ENCODE data around the gene UCN2. TPM values are rescaled to one million over a fixed set of nuclear protein-coding genes. Genes with fewer than 3 reads are reported as not detected.

The UCN2 gene
- total and polyA plus RNA-seq, 3 donors from 2014 or later: 0.86 to 1.2 (median 0.87) TPM

- no peaks in the 10 kb centered on the region for H3K27me3 ChIP-seq
- TF ChIP-seq POLR2A (IDR thresholded peaks at IDR 0.05): no peak
- DNase-seq: peak; percentile 25
- no peaks in the 10 kb centered on the region for H3K36me3 ChIP-seq (ENCODE audit: low read depth, missing control alignments)
- H3K27ac ChIP-seq: no peak overlapping the region
- peaks cover 33% of the 10 kb centered on the region for H3K4me1 ChIP-seq
- intact Hi-C loops (cut with DNase I; ENCODE audit: low total_unique reads): no loop called here
- 47 to 60% methylated on average over 5 to 10 of the region's 10 CpGs for WGBS, 2 donors
- H3K9me3 ChIP-seq: no peaks in the 10 kb centered on the region
- no peak overlapping the region for H3K4me3 ChIP-seq
Observed at GRCh38 chr3:48595526-48596121, 32.0 kb upstream of the UCN2 start.

- no peaks in the 10 kb centered on the region for H3K36me3 ChIP-seq (ENCODE audit: low read depth, missing control alignments)
- H3K4me3 ChIP-seq: peak within 1 kb of the TSS; percentile 31 to 54
- DNase-seq: no peak
- 10% methylated on average over 35 of the region's 35 CpGs; no CpG with 5 or more reads in 1 of the 2 donors for WGBS, 2 donors
- intact Hi-C loops (cut with DNase I; ENCODE audit: low total_unique reads): no loop called here
- H3K27ac ChIP-seq: no peak within 1 kb of the TSS
- H3K27me3 ChIP-seq: no peaks in the 10 kb centered on the region
- peaks cover 33% of the 10 kb centered on the region for H3K4me1 ChIP-seq
- TF ChIP-seq POLR2A (IDR thresholded peaks at IDR 0.05): no peak
- TF ChIP-seq CTCF (IDR thresholded peaks at IDR 0.05): no peak
- no peaks in the 10 kb centered on the region for H3K9me3 ChIP-seq
Observed at GRCh38 chr3:48595075-48595525, 31.5 kb upstream of the UCN2 start, which contains the start of gene COL7A1. Gene COL7A1 (minus strand): TSS chr3:48595329. CDS start chr3:48595159, 170 bp downstream.

GRCh38 chr3:48594417-48595049 lies 31.0 kb upstream of the UCN2 start:
- 25 to 48% methylated on average over 21 to 39 of the region's 39 CpGs for WGBS, 2 donors
- no peak for DNase-seq
- intact Hi-C loops (cut with DNase I; ENCODE audit: low total_unique reads): no loop called here
- Histone ChIP-seq H3K9me3 (no peaks in the 10 kb centered on the region), H3K27ac (no peak overlapping the region), H3K4me3 (peak overlapping the region; percentile 31 to 54), H3K4me1 (peaks cover 31% of the 10 kb centered on the region), H3K27me3 (no peaks in the 10 kb centered on the region), H3K36me3 (ENCODE audit: low read depth, missing control alignments) (no peaks in the 10 kb centered on the region)
- no peak for TF ChIP-seq POLR2A (IDR thresholded peaks at IDR 0.05)
- no peak for TF ChIP-seq CTCF (IDR thresholded peaks at IDR 0.05)

GRCh38 chr3:48593337-48593736 lies 29.8 kb upstream of the UCN2 start:
- Histone ChIP-seq H3K27me3 (no peaks in the 10 kb centered on the region), H3K9me3 (no peaks in the 10 kb centered on the region), H3K4me3 (no peak overlapping the region), H3K36me3 (ENCODE audit: low read depth, missing control alignments) (no peaks in the 10 kb centered on the region), H3K27ac (no peak overlapping the region), H3K4me1 (peaks cover 21% of the 10 kb centered on the region)
- no peak for DNase-seq
- intact Hi-C loops (cut with DNase I; ENCODE audit: low total_unique reads): no loop called here
- WGBS, 2 donors: 93 to 96% methylated on average over 8 to 9 of the region's 9 CpGs
- no peak for TF ChIP-seq POLR2A (IDR thresholded peaks at IDR 0.05)
- TF ChIP-seq CTCF (IDR thresholded peaks at IDR 0.05): no peak

- 95 to 98% methylated on average over 11 to 21 of the region's 21 CpGs for WGBS, 2 donors
- H3K27me3 ChIP-seq: no peaks in the 10 kb centered on the region
- H3K27ac ChIP-seq: no peak overlapping the region
- peaks cover 15% of the 10 kb centered on the region for H3K4me1 ChIP-seq
- intact Hi-C loops (cut with DNase I; ENCODE audit: low total_unique reads): no loop called here
- H3K9me3 ChIP-seq: no peaks in the 10 kb centered on the region
- no peaks in the 10 kb centered on the region for H3K36me3 ChIP-seq (ENCODE audit: low read depth, missing control alignments)
- DNase-seq: no peak
- no peak overlapping the region for H3K4me3 ChIP-seq
- no peak for TF ChIP-seq POLR2A (IDR thresholded peaks at IDR 0.05)
- TF ChIP-seq CTCF (IDR thresholded peaks at IDR 0.05): no peak
Observed at GRCh38 chr3:48592519-48593087, 29.0 kb upstream of the UCN2 start.

All from testis (tissue), 3 donors.